ENCODE results near the gene LCMT1. TPM values are rescaled to one million over a fixed set of nuclear protein-coding genes. Genes with fewer than 3 reads are reported as not detected.

Gene LCMT1
- total and polyA plus RNA-seq, 9 of the 15 experiments (the other 6 are each of a cell fraction or from before 2014, with no cell fraction given): 20.0 to 42.8 (median 32.3) TPM

- TF ChIP-seq NELFE (IDR thresholded peaks at IDR 0.05; ENCODE audit: insufficient read depth, insufficient read length) (no peak), CCAR2 (IDR thresholded peaks at IDR 0.05; ENCODE audit: low read depth, low read length) (no peak), CBX3 (IDR thresholded peaks at IDR 0.05; ENCODE audit: borderline replicate concordance in 1 of 2, low read length in 2 of 2) (no peak), ARID3A (IDR thresholded peaks at IDR 0.05; ENCODE audit: borderline replicate concordance, low read depth, low read length) (no peak), ZNF583 (CRISPR knock-in tag; IDR thresholded peaks at IDR 0.05) (no peak)
Observed at GRCh38 chr16:25187491-25187795, 75.9 kb downstream of the LCMT1 start (continued).

GRCh38 chr16:25189305-25189704 lies 77.8 kb downstream of the LCMT1 start:
- H3K27me3 ChIP-seq (ENCODE audit: control insufficient read depth in 2 of 2, insufficient read depth in 2 of 2, low read length in 2 of 2): peaks cover 0 to 2% of the 10 kb centered on the region in 2 experiments; a peak in 1 of 5 replicates
- BruUV-seq (replicated peaks): no TSS peak
- H2AFZ ChIP-seq (ENCODE audit: low read depth, low read length): no peak overlapping the region
- no peaks in the 10 kb centered on the region for H3K36me3 ChIP-seq (ENCODE audit: control insufficient read depth, insufficient read depth, low read length)
- TF ChIP-seq RBM25 (IDR thresholded peaks at IDR 0.05; ENCODE audit: low read depth, low read length, severe bottlenecking) (no peak), E4F1 (CRISPR knock-in tag; IDR thresholded peaks at IDR 0.05; ENCODE audit: borderline replicate concordance) (no peak), ELK1 (CRISPR knock-in tag; IDR thresholded peaks at IDR 0.05) (no peak), CBFA2T3 (IDR thresholded peaks at IDR 0.05) (no peak), CBX1 (IDR thresholded peaks at IDR 0.05; ENCODE audit: low read depth) (no peak)
- in situ Hi-C loops (cut with MboI) (no loop called here), intact Hi-C loops (cut with micrococcal nuclease) (no loop called here)
- H3K9me1 ChIP-seq (ENCODE audit: control insufficient read depth, insufficient read depth, low read length): no peaks in the 10 kb centered on the region
- H3K4me3 ChIP-seq: no peak overlapping the region
- H3K9ac ChIP-seq (ENCODE audit: insufficient read depth in 1 of 2, low read depth in 2 of 2, low read length in 2 of 2): no peak overlapping the region
- no peaks in the 10 kb centered on the region for H3K9me3 ChIP-seq (replicated peaks; ENCODE audit: control insufficient read depth, insufficient read depth, low read depth, low read length)
- 50% methylated on average over 6 of the region's 6 CpGs for whole genome bisulfite sequencing (ENCODE audit: insufficient coverage, low coverage, missing lambda C conversion rate)
- no peak overlapping the region for H3K27ac ChIP-seq (ENCODE audit: extremely low read depth, low read depth, low read length)
- ChIA-PET POLR2A (no interaction called here), CTCF (ENCODE audit: low intra/inter-chr PET ratio) (no interaction called here)
- no peaks in the 10 kb centered on the region for H3K79me2 ChIP-seq (ENCODE audit: control insufficient read depth, insufficient read depth, low read length)
- FAIRE-seq: no peak
- H3K4me1 ChIP-seq (replicated peaks in 1 of 2; ENCODE audit: control insufficient read depth in 2 of 2, insufficient read depth in 2 of 2, low read length in 2 of 2): no peaks in the 10 kb centered on the region
- no peak for DNase-seq (ENCODE audit: extremely low read depth in 1 of 4, low spot score in 3 of 4)
- no peak overlapping the region for H3K4me2 ChIP-seq (ENCODE audit: insufficient read depth, low read length)
- no peaks in the 10 kb centered on the region for H4K20me1 ChIP-seq (replicated peaks; ENCODE audit: control insufficient read depth, insufficient read depth, low read length)
- ATAC-seq: no peak

Data from K562 (cell line).